Peyer's patch (tissue), 4 donors: Measurements from ENCODE around the gene MTSS2.

ENCODE experiments used
- CTCF ChIP-seq, 6 experiments: fragments of 450-650 bp in 4 of 6; fragments of 200-600 bp in 2 of 6; sonication (generic) in 1 of 6; IDR thresholded peaks; one replicate each; pipeline ENCODE4 v1.5.1; 2017 to 2019; ENCODE audit warnings: antibody characterized with exemption in 6 of 6, mild to moderate bottlenecking in 3 of 6, moderate library complexity in 1 of 6
- POLR2A ChIP-seq, 2 donors: fragments of 450-650 bp; IDR thresholded peaks; one replicate each; pipeline ENCODE4 v1.5.1; 2017; ENCODE audit warnings: antibody characterized with exemption in 2 of 2, mild to moderate bottlenecking in 2 of 2, moderate library complexity in 2 of 2

GRCh38 chr16:70692873-70693671 lies 7.2 kb upstream of the MTSS2 start:
- TF ChIP-seq CTCF (IDR thresholded peaks at IDR 0.05) (no peak), POLR2A (IDR thresholded peaks at IDR 0.05) (no peak)
